Endothelial cell of umbilical vein (primary cell): ENCODE measurements around the gene TRIM65. TPM values are rescaled to one million over a fixed set of nuclear protein-coding genes. Genes with fewer than 3 reads are reported as not detected.

ENCODE experiments used
- BruUV-seq: library from RNA; stranded (reverse); fragments of 400-500 nt; replicated peaks from 2 replicates; lab custom pipeline; 2021; lab: Mats Ljungman, UMichigan
- CTCF ChIA-PET: fragments of 300-600, 350-600 bp; sonication (Branson Sonifier 250); formaldehyde crosslinking; loops from one replicate; lab custom pipeline; 2021; ENCODE audit warnings: antibody characterized with exemption, inconsistent platforms; lab: Charles Lee
- POLR2A ChIA-PET: fragments of 300-600, 350-600 bp; sonication (Branson Sonifier 250); formaldehyde crosslinking; loops from one replicate; lab custom pipeline; 2021; ENCODE audit warnings: antibody characterized with exemption, inconsistent platforms; lab: Charles Lee
- DNase-seq: peaks from one replicate; pipeline ENCODE4 v3.0.0-alpha.2; 2011; ENCODE audit warnings: low read depth, low spot score
- FAIRE-seq: peaks from 2 replicates; lab custom pipeline; 2011; peaks lifted over from hg19 to GRCh38; lab: Jason Lieb, UNC
- H2AFZ ChIP-seq: 2 replicates; pipeline ENCODE4 v1.6.0; 2012; ENCODE audit warnings: low read depth, low read length, control low read depth, inconsistent platforms
- H3K27ac ChIP-seq: 2 replicates; pipeline ENCODE4 v1.5.1; 2011; ENCODE audit warnings: low read depth, mild to moderate bottlenecking, control low read depth, low read length, moderate library complexity; ENCODE audit not compliant: insufficient read depth
- H3K27me3 ChIP-seq, 2 experiments: 2 replicates each; pipeline versions ENCODE4 v1.6.0 to v1.6.1; 2011; ENCODE audit warnings: low read length in 2 of 2, mixed read lengths in 1 of 2; ENCODE audit not compliant: control insufficient read depth in 2 of 2, insufficient read depth in 2 of 2
- H3K36me3 ChIP-seq, 2 experiments: 2 replicates in 1 of 2; 3 replicates in 1 of 2; pipeline ENCODE4 v1.5.1; 2011; ENCODE audit warnings: low read length in 2 of 2, mild to moderate bottlenecking in 1 of 2, moderate library complexity in 1 of 2; ENCODE audit not compliant: control insufficient read depth in 2 of 2, insufficient read depth in 2 of 2; ENCODE audit errors: extremely low read depth in 1 of 2
- H3K4me1 ChIP-seq: 3 replicates; pipeline ENCODE4 v1.5.1; 2011; ENCODE audit warnings: mild to moderate bottlenecking, low read length; ENCODE audit not compliant: control insufficient read depth, insufficient read depth; ENCODE audit errors: extremely low read depth
- H3K4me2 ChIP-seq: 2 replicates; pipeline ENCODE4 v1.6.1; 2011; ENCODE audit warnings: low read length, control low read depth, mixed read lengths; ENCODE audit not compliant: insufficient read depth
- H3K4me3 ChIP-seq, 3 experiments: fragments of 200-600 bp in 1 of 3; sonication (generic), shearing (Covaris generic) in 1 of 3; replicated peaks in 1 of 3; 2 replicates each; pipeline ENCODE4 v1.5.1; 2011 to 2016; ENCODE audit warnings: control low read depth in 3 of 3, low read length in 3 of 3, mild to moderate bottlenecking in 2 of 3, inconsistent platforms in 1 of 3, low read depth in 1 of 3, moderate library complexity in 1 of 3; ENCODE audit not compliant: insufficient read depth in 1 of 3
- H3K79me2 ChIP-seq: 2 replicates; pipeline ENCODE4 v1.6.0; 2012; ENCODE audit warnings: low read length, inconsistent platforms; ENCODE audit not compliant: control insufficient read depth, insufficient read depth
- H3K9ac ChIP-seq: replicated peaks from 2 replicates; pipeline ENCODE3; 2011; ENCODE audit warnings: low read length, control low read depth; ENCODE audit not compliant: insufficient read depth; ENCODE audit errors: extremely low read depth
- H3K9me1 ChIP-seq: replicated peaks from 3 replicates; pipeline ENCODE4 v1.6.0; 2011; ENCODE audit warnings: mild to moderate bottlenecking, low read length; ENCODE audit not compliant: control insufficient read depth, insufficient read depth; ENCODE audit errors: extremely low read depth
- H3K9me3 ChIP-seq: replicated peaks from 2 replicates; pipeline ENCODE4 v1.5.1; 2012; ENCODE audit warnings: low read length, inconsistent platforms; ENCODE audit not compliant: control insufficient read depth, insufficient read depth
- H4K20me1 ChIP-seq: replicated peaks from 2 replicates; pipeline ENCODE3; 2011; ENCODE audit warnings: mild to moderate bottlenecking, low read length; ENCODE audit not compliant: control insufficient read depth, insufficient read depth; ENCODE audit errors: extremely low read depth
- EZH2 ChIP-seq: IDR thresholded peaks from 2 replicates; pipeline ENCODE4 v1.6.1; 2012; ENCODE audit warnings: borderline replicate concordance, low read depth, mild to moderate bottlenecking, moderate library complexity, low read length, inconsistent platforms; ENCODE audit not compliant: severe bottlenecking
- FOS ChIP-seq: IDR thresholded peaks from 2 replicates; pipeline ENCODE4 v1.6.1; 2011; ENCODE audit warnings: mild to moderate bottlenecking, low read length, moderate library complexity, borderline replicate concordance; ENCODE audit not compliant: insufficient read depth
- GATA2 ChIP-seq: IDR thresholded peaks from 2 replicates; pipeline ENCODE4 v1.7.0; 2011; ENCODE audit warnings: low read depth, mild to moderate bottlenecking, moderate library complexity, mixed read lengths, low read length; ENCODE audit not compliant: insufficient read length, insufficient read depth
- JUN ChIP-seq: IDR thresholded peaks from 2 replicates; pipeline ENCODE4 v1.6.1; 2011; ENCODE audit warnings: borderline replicate concordance, low read depth; ENCODE audit not compliant: insufficient read length, insufficient read depth
- MYC ChIP-seq: IDR thresholded peaks from one replicate; pipeline ENCODE4 v1.6.1; 2011; ENCODE audit warnings: mild to moderate bottlenecking, low read depth, low read length
- POLR2A ChIP-seq: IDR thresholded peaks from 2 replicates; pipeline ENCODE4 v1.6.1; 2012; ENCODE audit warnings: low read depth, mild to moderate bottlenecking, control low read depth, low read length
- POLR2AphosphoS5 ChIP-seq: IDR thresholded peaks from 2 replicates; pipeline ENCODE4 v1.6.1; 2012; ENCODE audit warnings: low read depth, mild to moderate bottlenecking, control low read depth, low read length, moderate library complexity; ENCODE audit not compliant: insufficient read depth
- dilution Hi-C: fragments of 300-500 bp; cut with MboI; formaldehyde crosslinking; loops from one replicate; pipeline ENCODE4 v1.15.0; 2019; ENCODE audit warnings: low sequenced_read_pairs; ENCODE audit not compliant: extremely low pct_ligation_motif_present
- intact Hi-C: fragments of 100-400 bp; cut with micrococcal nuclease; formaldehyde crosslinking; loops from one replicate; pipeline ENCODE4 v1.10.0; 2022
- polyA plus RNA-seq, 4 experiments: library from polyadenylated mRNA; depleted of rRNA in 3 of 4; stranded (reverse) in 3 of 4; unstranded in 1 of 4; fragments of >200 nt; gene quantifications; 2 replicates each; pipeline versions ENCODE4 v1.2.1 to v1.2.3, GENCODE V29; 2011 to 2012; ENCODE audit warnings: missing spikeins in 1 of 4
- total RNA-seq: library from RNA; stranded (reverse); gene quantifications from 2 replicates; pipeline ENCODE4 v1.2.3, GENCODE V29; 2021
- TF ChIP-seq, protein P1 (sequence below), 2 donors: IDR thresholded peaks; 1 replicate in 1 of 2; 2 replicates in 1 of 2; pipeline ENCODE4 v1.5.1; 2011; ENCODE audit warnings: low read length in 2 of 2, mild to moderate bottlenecking in 2 of 2, moderate library complexity in 2 of 2, control low read depth in 1 of 2, inconsistent platforms in 1 of 2, low read depth in 1 of 2; ENCODE audit not compliant: insufficient read depth in 1 of 2; ENCODE audit errors: extremely low read depth in 1 of 2
- TF ChIP-seq, protein P2 (sequence below): IDR thresholded peaks from 2 replicates; pipeline ENCODE4 v1.6.1; 2011; ENCODE audit not compliant: insufficient read depth, insufficient read length

Gene TRIM65
- total and polyA plus RNA-seq, 2 donors (not counting 3 experiments of a cell fraction or from before 2014, with no cell fraction given), result 19.3 to 33.5 TPM

- H3K27me3 ChIP-seq, result no peaks in the 10 kb centered on the region
- H3K36me3 ChIP-seq, result peaks cover 2 to 6% of the 10 kb centered on the region in 2 experiments
- no peak for TF ChIP-seq EZH2
- no peak for TF ChIP-seq POLR2AphosphoS5
- no peak for TF ChIP-seq FOS
- no peak for TF ChIP-seq POLR2A
- no peak for TF ChIP-seq MYC
- TF ChIP-seq, protein P1, sequence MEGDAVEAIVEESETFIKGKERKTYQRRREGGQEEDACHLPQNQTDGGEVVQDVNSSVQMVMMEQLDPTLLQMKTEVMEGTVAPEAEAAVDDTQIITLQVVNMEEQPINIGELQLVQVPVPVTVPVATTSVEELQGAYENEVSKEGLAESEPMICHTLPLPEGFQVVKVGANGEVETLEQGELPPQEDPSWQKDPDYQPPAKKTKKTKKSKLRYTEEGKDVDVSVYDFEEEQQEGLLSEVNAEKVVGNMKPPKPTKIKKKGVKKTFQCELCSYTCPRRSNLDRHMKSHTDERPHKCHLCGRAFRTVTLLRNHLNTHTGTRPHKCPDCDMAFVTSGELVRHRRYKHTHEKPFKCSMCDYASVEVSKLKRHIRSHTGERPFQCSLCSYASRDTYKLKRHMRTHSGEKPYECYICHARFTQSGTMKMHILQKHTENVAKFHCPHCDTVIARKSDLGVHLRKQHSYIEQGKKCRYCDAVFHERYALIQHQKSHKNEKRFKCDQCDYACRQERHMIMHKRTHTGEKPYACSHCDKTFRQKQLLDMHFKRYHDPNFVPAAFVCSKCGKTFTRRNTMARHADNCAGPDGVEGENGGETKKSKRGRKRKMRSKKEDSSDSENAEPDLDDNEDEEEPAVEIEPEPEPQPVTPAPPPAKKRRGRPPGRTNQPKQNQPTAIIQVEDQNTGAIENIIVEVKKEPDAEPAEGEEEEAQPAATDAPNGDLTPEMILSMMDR (IDR thresholded peaks at IDR 0.05; ENCODE audit: extremely low read depth in 1 of 2, insufficient read depth in 1 of 2, low read depth in 1 of 2, low read length in 2 of 2), result no peak
- no peak for TF ChIP-seq GATA2
- TF ChIP-seq, protein P2, sequence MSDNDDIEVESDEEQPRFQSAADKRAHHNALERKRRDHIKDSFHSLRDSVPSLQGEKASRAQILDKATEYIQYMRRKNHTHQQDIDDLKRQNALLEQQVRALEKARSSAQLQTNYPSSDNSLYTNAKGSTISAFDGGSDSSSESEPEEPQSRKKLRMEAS, result no peak
- no peak for TF ChIP-seq JUN
- no peak overlapping the region for H3K4me2 ChIP-seq
- no peaks in the 10 kb centered on the region for H3K9me1 ChIP-seq
- intact Hi-C loops (no loop called here), dilution Hi-C loops (no loop called here)
- no peak for DNase-seq
- peaks cover 14% of the 10 kb centered on the region for H3K4me1 ChIP-seq
- no peak overlapping the region for H3K4me3 ChIP-seq
- POLR2A ChIA-PET, result interaction anchor here (1.0 kb wide), 1 partner anchor 9 kb away, joined by 3 read pairs; no protein-coding TSS in a partner anchor
- H3K9ac ChIP-seq, result no peak overlapping the region
- no peak overlapping the region for H2AFZ ChIP-seq
- H4K20me1 ChIP-seq, result no peaks in the 10 kb centered on the region
- peaks cover 9% of the 10 kb centered on the region for H3K79me2 ChIP-seq
- no TSS peak for BruUV-seq
- FAIRE-seq, result no peak
- CTCF ChIA-PET, result interaction anchor here (0.9 to 3.6 kb wide), 12 partner anchors 9 to 467 kb away, joined by 3 to 95 read pairs (median 8); partner anchors contain the start of genes CDK3, SMIM5, TRIM65 and WBP2
- no peak overlapping the region for H3K27ac ChIP-seq
- no peaks in the 10 kb centered on the region for H3K9me3 ChIP-seq
Observed at GRCh38 chr17:75906143-75906884, 9.6 kb upstream of the TRIM65 start.
